Peyer's patch (tissue), 4 donors: ENCODE measurements around the gene LDLRAD4.

Experiments
- CTCF ChIP-seq, 6 experiments: fragments of 450-650 bp in 4 of 6; fragments of 200-600 bp in 2 of 6; sonication (generic) in 1 of 6; IDR thresholded peaks; one replicate each; pipeline ENCODE4 v1.5.1; 2017 to 2019; ENCODE audit warnings: antibody characterized with exemption in 6 of 6, mild to moderate bottlenecking in 3 of 6, moderate library complexity in 1 of 6
- POLR2A ChIP-seq, 2 donors: fragments of 450-650 bp; IDR thresholded peaks; one replicate each; pipeline ENCODE4 v1.5.1; 2017; ENCODE audit warnings: antibody characterized with exemption in 2 of 2, mild to moderate bottlenecking in 2 of 2, moderate library complexity in 2 of 2

DNA sequence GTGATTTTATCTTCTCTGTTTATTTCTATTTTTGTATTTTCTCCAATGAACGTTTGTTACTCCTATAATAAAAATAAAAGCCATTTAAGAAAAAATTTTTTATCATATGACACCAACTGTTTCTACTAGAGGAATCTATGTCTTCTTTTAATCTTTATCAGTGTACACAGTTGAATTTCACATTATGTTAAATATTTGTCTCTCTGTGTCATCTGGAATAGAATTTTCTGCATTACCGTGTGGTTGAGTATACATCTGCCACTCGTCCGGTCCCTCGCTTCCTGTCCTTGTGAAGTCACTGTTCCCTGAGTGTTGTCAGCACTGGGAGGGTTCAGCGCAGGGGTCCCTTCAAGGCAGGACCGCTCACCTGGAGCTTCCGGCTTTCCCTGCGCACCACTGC lies 99.2 kb downstream of the LDLRAD4 start:
- no peak for TF ChIP-seq POLR2A (IDR thresholded peaks at IDR 0.05)
- no peak for TF ChIP-seq CTCF (IDR thresholded peaks at IDR 0.05)
